ENCODE data around the gene SCN2B. TPM values are rescaled to one million over a fixed set of nuclear protein-coding genes. Genes with fewer than 3 reads are reported as not detected.
A peak's percentile ranks its signal among the peaks of the same experiment; 100 is the strongest.

The SCN2B gene
- total RNA-seq, 2 experiments from 2014 or later: not detected

- H3K36me3 ChIP-seq (ENCODE audit: insufficient read depth, low read length): no peaks in the 10 kb centered on the region
- DNase-seq: no peak
- POLR2A ChIA-PET: no interaction called here
- no peaks in the 10 kb centered on the region for H3K9me3 ChIP-seq (ENCODE audit: control insufficient read depth in 1 of 2, insufficient read depth in 1 of 2, low read length in 2 of 2)
- H3K4me1 Mint-ChIP-seq (ENCODE audit: low read depth): peaks cover 5% of the 10 kb centered on the region
- ATAC-seq (ENCODE audit: poor library complexity): no peak
- H3K27me3 ChIP-seq (ENCODE audit: control insufficient read depth in 1 of 2, insufficient read depth in 2 of 2, low read length in 2 of 2): peaks cover 0 to 2% of the 10 kb centered on the region in 2 experiments
- peaks cover 11% of the 10 kb centered on the region for H3K27me3 Mint-ChIP-seq
- TF ChIP-seq CTCF (IDR thresholded peaks at IDR 0.05): no peak
- H3K4me3 Mint-ChIP-seq: no peak overlapping the region
- H3K27ac ChIP-seq (ENCODE audit: low read depth in 1 of 2, low read length in 2 of 2): no peak overlapping the region
- H3K9me3 Mint-ChIP-seq: no peaks in the 10 kb centered on the region
- intact Hi-C loops (cut with DNase I, micrococcal nuclease): loop anchor here (5.0 to 10.0 kb wide), 3 partner anchors 329 to 747 kb away; no protein-coding TSS in a partner anchor
- CTCF ChIA-PET: no interaction called here
- no peak overlapping the region for H3K27ac Mint-ChIP-seq
- no peak overlapping the region for H3K4me3 ChIP-seq (ENCODE audit: low read length)
- H3K4me1 ChIP-seq (ENCODE audit: insufficient read depth, low read length): peaks cover 8% of the 10 kb centered on the region
- no peaks in the 10 kb centered on the region for H3K36me3 Mint-ChIP-seq (ENCODE audit: low read depth)
Measured at GRCh38 chr11:118174006-118174567, 2.4 kb downstream of the SCN2B start.

- Mint-ChIP-seq H3K36me3 (ENCODE audit: low read depth) (no peaks in the 10 kb centered on the region), H3K27ac (no peak overlapping the region), H3K27me3 (peaks cover 11% of the 10 kb centered on the region), H3K9me3 (no peaks in the 10 kb centered on the region), H3K4me3 (no peak overlapping the region), H3K4me1 (ENCODE audit: low read depth) (peaks cover 5% of the 10 kb centered on the region)
- Histone ChIP-seq H3K4me1 (ENCODE audit: insufficient read depth, low read length) (peaks cover 8% of the 10 kb centered on the region), H3K9me3 (ENCODE audit: control insufficient read depth in 1 of 2, insufficient read depth in 1 of 2, low read length in 2 of 2) (no peaks in the 10 kb centered on the region), H3K27ac (ENCODE audit: low read depth in 1 of 2, low read length in 2 of 2) (no peak overlapping the region), H3K36me3 (ENCODE audit: insufficient read depth, low read length) (no peaks in the 10 kb centered on the region), H3K4me3 (ENCODE audit: low read length) (no peak overlapping the region), H3K27me3 (ENCODE audit: control insufficient read depth in 1 of 2, insufficient read depth in 2 of 2, low read length in 2 of 2) (peaks cover 0 to 2% of the 10 kb centered on the region in 2 experiments)
- intact Hi-C loops (cut with DNase I, micrococcal nuclease): loop anchor here (1.0 to 10.0 kb wide), 4 partner anchors 27 to 745 kb away; no protein-coding TSS in a partner anchor
- TF ChIP-seq CTCF (IDR thresholded peaks at IDR 0.05): no peak
- DNase-seq: no peak
- no peak for ATAC-seq (ENCODE audit: poor library complexity)
- CTCF ChIA-PET: interaction anchor here (0.5 to 1.6 kb wide), 13 partner anchors 8 to 652 kb away, joined by 3 to 12 read pairs (median 3); no protein-coding TSS in a partner anchor
- POLR2A ChIA-PET: interaction anchor here (1.5 kb wide), 1 partner anchor 365 kb away, joined by 5 read pairs; no protein-coding TSS in a partner anchor
Measured at GRCh38 chr11:118172356-118172755, 4.1 kb downstream of the SCN2B start.

- Mint-ChIP-seq H3K9me3 (no peaks in the 10 kb centered on the region), H3K4me1 (ENCODE audit: low read depth) (peaks cover 5% of the 10 kb centered on the region), H3K27ac (no peak overlapping the region), H3K4me3 (no peak overlapping the region), H3K36me3 (ENCODE audit: low read depth) (no peaks in the 10 kb centered on the region), H3K27me3 (peaks cover 11% of the 10 kb centered on the region)
- intact Hi-C loops (cut with DNase I, micrococcal nuclease): loop anchor here (1.0 to 10.0 kb wide), 5 partner anchors 26 to 744 kb away; no protein-coding TSS in a partner anchor
- DNase-seq (peak; percentile 53 to 88 (median 66)), ATAC-seq (ENCODE audit: poor library complexity) (peak; percentile 99)
- Histone ChIP-seq H3K4me3 (ENCODE audit: low read length) (no peak overlapping the region), H3K27me3 (ENCODE audit: control insufficient read depth in 1 of 2, insufficient read depth in 2 of 2, low read length in 2 of 2) (peaks cover 0 to 2% of the 10 kb centered on the region in 2 experiments), H3K4me1 (ENCODE audit: insufficient read depth, low read length) (peaks cover 8% of the 10 kb centered on the region), H3K9me3 (ENCODE audit: control insufficient read depth in 1 of 2, insufficient read depth in 1 of 2, low read length in 2 of 2) (no peaks in the 10 kb centered on the region), H3K27ac (ENCODE audit: low read depth in 1 of 2, low read length in 2 of 2) (no peak overlapping the region), H3K36me3 (ENCODE audit: insufficient read depth, low read length) (no peaks in the 10 kb centered on the region)
- peak; percentile 94 for TF ChIP-seq CTCF (IDR thresholded peaks at IDR 0.05)
- ChIA-PET POLR2A (interaction anchor here (1.5 kb wide), 1 partner anchor 364 kb away, joined by 5 read pairs; no protein-coding TSS in a partner anchor), CTCF (interaction anchor here (0.6 to 1.6 kb wide), 16 partner anchors 9 to 746 kb away, joined by 3 to 12 read pairs (median 3); no protein-coding TSS in a partner anchor)
Measured at GRCh38 chr11:118171269-118172062, 5.0 kb downstream of the SCN2B start.
